ENCODE data around the gene BOLA1.
"Not testable (repeated sequence)": the region's sequence is repeated elsewhere in the genome, so short reads cannot be mapped to it uniquely, and the experiment has no call there.

The BOLA1 gene

DNA sequence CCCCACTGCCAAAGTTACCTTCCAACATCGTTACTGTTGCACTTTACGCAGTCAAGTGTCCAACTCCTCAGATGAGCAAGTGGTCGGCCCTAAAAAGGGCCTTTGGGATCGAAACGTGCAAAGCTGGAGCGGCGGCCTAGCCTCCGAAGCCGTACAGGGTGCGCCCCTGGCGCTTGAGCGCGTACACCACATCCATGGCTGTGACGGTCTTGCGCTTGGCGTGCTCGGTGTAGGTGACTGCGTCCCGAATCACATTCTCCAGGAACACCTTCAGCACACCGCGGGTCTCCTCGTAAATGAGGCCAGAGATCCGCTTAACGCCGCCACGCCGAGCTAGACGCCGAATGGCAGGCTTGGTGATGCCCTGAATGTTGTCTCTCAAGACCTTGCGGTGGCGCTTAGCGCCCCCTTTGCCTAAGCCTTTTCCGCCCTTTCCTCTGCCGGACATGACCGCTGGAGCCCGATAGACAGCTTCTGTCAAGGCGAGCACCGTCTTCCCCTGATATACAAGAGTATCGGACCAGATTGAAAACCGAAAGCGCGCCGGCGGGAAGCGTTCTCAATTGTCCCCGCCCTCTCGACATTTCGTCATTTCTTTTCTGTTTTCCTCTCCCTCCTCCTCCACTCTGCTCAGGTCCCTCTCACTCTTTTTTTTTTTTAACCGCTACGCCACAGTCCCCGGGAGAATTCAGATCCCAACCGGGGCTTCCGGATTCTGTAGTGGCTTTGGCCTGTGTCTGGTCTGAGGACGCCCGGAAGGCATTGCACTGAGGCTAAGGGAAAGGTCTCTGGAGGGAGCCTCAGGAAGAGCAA is 38.5 kb upstream of the BOLA1 start:
- H3K9me2 ChIP-seq (replicated peaks; ENCODE audit: control insufficient read depth, low read length); H3K9me3 ChIP-seq (ENCODE audit: control insufficient read depth, insufficient read depth, low read length); H3K36me3 ChIP-seq (ENCODE audit: control insufficient read depth, low read length); H3K4me2 ChIP-seq (ENCODE audit: low read length); H3K4me3 ChIP-seq (ENCODE audit: low read length); H3K4me1 ChIP-seq (ENCODE audit: control insufficient read depth, low read length); H3K79me2 ChIP-seq (ENCODE audit: control insufficient read depth, low read length); H4K20me1 ChIP-seq (ENCODE audit: control insufficient read depth, insufficient read depth, low read depth, low read length); H3F3A ChIP-seq (ENCODE audit: control insufficient read depth, insufficient read depth); H3K27ac ChIP-seq (ENCODE audit: low read depth, low read length); H3K27me3 ChIP-seq (ENCODE audit: control insufficient read depth, low read length): not testable (repeated sequence)

GRCh38 chr1:149861497-149862054 is 37.8 kb upstream of the BOLA1 start:
- not testable (repeated sequence) for H3K79me2 ChIP-seq (ENCODE audit: control insufficient read depth, low read length); H3K4me2 ChIP-seq (ENCODE audit: low read length); H3K27me3 ChIP-seq (ENCODE audit: control insufficient read depth, low read length); H3K4me1 ChIP-seq (ENCODE audit: control insufficient read depth, low read length); H3K4me3 ChIP-seq (ENCODE audit: low read length); H3K36me3 ChIP-seq (ENCODE audit: control insufficient read depth, low read length); H3K9me3 ChIP-seq (ENCODE audit: control insufficient read depth, insufficient read depth, low read length); H3F3A ChIP-seq (ENCODE audit: control insufficient read depth, insufficient read depth); H4K20me1 ChIP-seq (ENCODE audit: control insufficient read depth, insufficient read depth, low read depth, low read length); H3K27ac ChIP-seq (ENCODE audit: low read depth, low read length); H3K9me2 ChIP-seq (replicated peaks; ENCODE audit: control insufficient read depth, low read length)

GRCh38 chr1:149866887-149867286 is 32.5 kb upstream of the BOLA1 start:
- not testable (repeated sequence) for H3K27ac ChIP-seq (ENCODE audit: low read depth, low read length); H3K9me3 ChIP-seq (ENCODE audit: control insufficient read depth, insufficient read depth, low read length); H4K20me1 ChIP-seq (ENCODE audit: control insufficient read depth, insufficient read depth, low read depth, low read length); H3K4me1 ChIP-seq (ENCODE audit: control insufficient read depth, low read length); H3K9me2 ChIP-seq (replicated peaks; ENCODE audit: control insufficient read depth, low read length); H3K27me3 ChIP-seq (ENCODE audit: control insufficient read depth, low read length); H3K4me2 ChIP-seq (ENCODE audit: low read length); H3K4me3 ChIP-seq (ENCODE audit: low read length); H3F3A ChIP-seq (ENCODE audit: control insufficient read depth, insufficient read depth); H3K79me2 ChIP-seq (ENCODE audit: control insufficient read depth, low read length); H3K36me3 ChIP-seq (ENCODE audit: control insufficient read depth, low read length)

DNA sequence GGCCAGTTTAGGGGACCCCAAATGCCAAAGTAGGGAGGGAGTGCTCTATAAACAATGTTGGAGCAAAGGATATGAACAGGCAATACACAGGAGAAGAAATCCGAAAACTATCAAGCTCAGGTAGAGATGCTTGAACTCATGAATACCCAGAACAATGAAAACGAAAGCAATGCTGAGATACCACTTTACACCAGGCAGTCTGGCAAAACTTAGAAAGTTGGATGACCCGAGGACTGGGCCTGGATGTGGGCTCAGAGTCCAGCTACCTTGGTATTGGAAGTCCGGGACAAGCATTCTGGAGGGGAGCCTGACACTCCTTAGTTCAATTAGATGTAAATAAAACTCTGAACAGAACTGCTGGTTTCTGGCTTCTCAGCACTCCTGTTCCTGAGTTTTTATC is 26.3 kb upstream of the BOLA1 start:
- H3F3A ChIP-seq (ENCODE audit: control insufficient read depth, insufficient read depth); H3K9me2 ChIP-seq (replicated peaks; ENCODE audit: control insufficient read depth, low read length); H3K27ac ChIP-seq (ENCODE audit: low read depth, low read length); H3K4me2 ChIP-seq (ENCODE audit: low read length); H3K36me3 ChIP-seq (ENCODE audit: control insufficient read depth, low read length); H3K27me3 ChIP-seq (ENCODE audit: control insufficient read depth, low read length); H3K4me3 ChIP-seq (ENCODE audit: low read length); H3K9me3 ChIP-seq (ENCODE audit: control insufficient read depth, insufficient read depth, low read length); H4K20me1 ChIP-seq (ENCODE audit: control insufficient read depth, insufficient read depth, low read depth, low read length); H3K79me2 ChIP-seq (ENCODE audit: control insufficient read depth, low read length); H3K4me1 ChIP-seq (ENCODE audit: control insufficient read depth, low read length): not testable (repeated sequence)

GRCh38 chr1:149877211-149877946 is 22.0 kb upstream of the BOLA1 start:
- Histone ChIP-seq H3K27me3 (ENCODE audit: control insufficient read depth, low read length) (no peaks in the 10 kb centered on the region), H3K4me2 (ENCODE audit: low read length) (no peak overlapping the region), H3K4me3 (ENCODE audit: low read length) (no peak overlapping the region), H3K9me3 (ENCODE audit: control insufficient read depth, insufficient read depth, low read length) (no peaks in the 10 kb centered on the region), H3K79me2 (ENCODE audit: control insufficient read depth, low read length) (no peaks in the 10 kb centered on the region), H3K27ac (ENCODE audit: low read depth, low read length) (no peak overlapping the region), H3F3A (ENCODE audit: control insufficient read depth, insufficient read depth) (no peaks in the 10 kb centered on the region), H3K36me3 (ENCODE audit: control insufficient read depth, low read length) (no peaks in the 10 kb centered on the region), H4K20me1 (ENCODE audit: control insufficient read depth, insufficient read depth, low read depth, low read length) (no peaks in the 10 kb centered on the region), H3K4me1 (ENCODE audit: control insufficient read depth, low read length) (no peaks in the 10 kb centered on the region), H3K9me2 (replicated peaks; ENCODE audit: control insufficient read depth, low read length) (no peaks in the 10 kb centered on the region)
- TF ChIP-seq EZH2phosphoT487 (IDR thresholded peaks at IDR 0.05; ENCODE audit: borderline replicate concordance, low read length) (no peak), CTCF (IDR thresholded peaks at IDR 0.05; ENCODE audit: low read depth, low read length, poor library complexity, severe bottlenecking) (no peak)
